HepG2 (cell line): Measurements from ENCODE around the gene PSMB9. TPM values are rescaled to one million over a fixed set of nuclear protein-coding genes. Genes with fewer than 3 reads are reported as not detected.

Experiments used
- AGO1 ChIP-seq: fragments of 200-400 bp; formaldehyde crosslinking; IDR thresholded peaks from 2 replicates; pipeline ENCODE4 v1.6.1; 2017; ENCODE audit warnings: mild to moderate bottlenecking, low read depth, low read length, moderate library complexity; ENCODE audit not compliant: poor library complexity, severe bottlenecking
- CBX2 ChIP-seq, 2 experiments: fragments of 200-600 bp in 1 of 2; sonication (generic); formaldehyde crosslinking in 1 of 2; IDR thresholded peaks; 2 replicates each; pipeline versions ENCODE4 v1.7.0 to v1.8.1; 2018 to 2022; ENCODE audit warnings: low read depth in 2 of 2, low read length in 1 of 2, mild to moderate bottlenecking in 1 of 2, missing genetic modification reagents in 1 of 2
- CEBPB ChIP-seq: IDR thresholded peaks from 2 replicates; pipeline ENCODE4 v1.6.1; 2011; ENCODE audit warnings: low read depth, low read length, improper control_type of control experiment, borderline replicate concordance
- CEBPG ChIP-seq: IDR thresholded peaks from 2 replicates; pipeline ENCODE4 v1.6.1; 2016
- DNMT3B ChIP-seq: conservative IDR thresholded peaks from 2 replicates; pipeline ENCODE4 v1.6.1; 2016; ENCODE audit warnings: missing biosample characterization, control low read depth
- NPAS2 ChIP-seq: sonication (generic); formaldehyde crosslinking; IDR thresholded peaks from 2 replicates; pipeline ENCODE4 v1.8.0; 2022; ENCODE audit warnings: mild to moderate bottlenecking, missing genetic modification reagents, borderline replicate concordance
- NR3C1 ChIP-seq: sonication (generic); formaldehyde crosslinking; IDR thresholded peaks from 2 replicates; pipeline ENCODE4 v1.4.0; 2020; ENCODE audit warnings: missing genetic modification reagents
- PHB2 ChIP-seq: fragments of 450-650 bp; IDR thresholded peaks from 2 replicates; pipeline ENCODE4 v1.6.1; 2018; ENCODE audit not compliant: partially characterized antibody
- REL ChIP-seq: sonication (generic); formaldehyde crosslinking; conservative IDR thresholded peaks from 2 replicates; pipeline ENCODE4 v1.8.0; 2022; ENCODE audit warnings: mild to moderate bottlenecking, missing genetic modification reagents, moderate library complexity
- RFX5 ChIP-seq: IDR thresholded peaks from 2 replicates; pipeline ENCODE4 v1.6.1; 2011; ENCODE audit warnings: low read depth, low read length, improper control_type of control experiment
- TBP ChIP-seq: sonication (generic); formaldehyde crosslinking; IDR thresholded peaks from 2 replicates; pipeline ENCODE4 v1.5.0; 2020; ENCODE audit warnings: missing genetic modification reagents
- ZNF143 ChIP-seq: sonication (generic); formaldehyde crosslinking; IDR thresholded peaks from 2 replicates; pipeline ENCODE4 v1.4.0; 2020; ENCODE audit warnings: missing genetic modification reagents
- polyA plus RNA-seq, 8 experiments: library from polyadenylated mRNA; depleted of rRNA in 3 of 8; stranded (reverse) in 7 of 8; unstranded in 1 of 8; fragments of >200 nt; fragmentation: Illumina TruSeq in 4 of 8; extraction: Trizol in 4 of 8; gene quantifications; 2 replicates each; pipeline versions ENCODE4 v1.2.1 to v1.2.3, GENCODE V29; 2011 to 2016; ENCODE audit warnings: low read depth in 4 of 8, missing spikeins in 1 of 8, mixed read lengths in 1 of 8; ENCODE audit not compliant: insufficient read depth in 1 of 8
- total RNA-seq, 5 experiments: library from RNA; depleted of rRNA; stranded (reverse); fragments of >200 nt; fragmentation: Illumina TruSeq; extraction: Trizol; gene quantifications; 2 replicates each; pipeline ENCODE4 v1.2.3, GENCODE V29; 2016; ENCODE audit warnings: low read depth in 1 of 5
- TF ChIP-seq, protein P1 (sequence below): sonication (generic); formaldehyde crosslinking; IDR thresholded peaks from 2 replicates; pipeline ENCODE4 v1.4.0; 2020; ENCODE audit warnings: missing genetic modification reagents, borderline replicate concordance

The PSMB9 gene
- total and polyA plus RNA-seq, 2 of the 13 experiments (the other 11 are each of a cell fraction or from before 2014, with no cell fraction given): 15.6 to 16.0 TPM

DNA sequence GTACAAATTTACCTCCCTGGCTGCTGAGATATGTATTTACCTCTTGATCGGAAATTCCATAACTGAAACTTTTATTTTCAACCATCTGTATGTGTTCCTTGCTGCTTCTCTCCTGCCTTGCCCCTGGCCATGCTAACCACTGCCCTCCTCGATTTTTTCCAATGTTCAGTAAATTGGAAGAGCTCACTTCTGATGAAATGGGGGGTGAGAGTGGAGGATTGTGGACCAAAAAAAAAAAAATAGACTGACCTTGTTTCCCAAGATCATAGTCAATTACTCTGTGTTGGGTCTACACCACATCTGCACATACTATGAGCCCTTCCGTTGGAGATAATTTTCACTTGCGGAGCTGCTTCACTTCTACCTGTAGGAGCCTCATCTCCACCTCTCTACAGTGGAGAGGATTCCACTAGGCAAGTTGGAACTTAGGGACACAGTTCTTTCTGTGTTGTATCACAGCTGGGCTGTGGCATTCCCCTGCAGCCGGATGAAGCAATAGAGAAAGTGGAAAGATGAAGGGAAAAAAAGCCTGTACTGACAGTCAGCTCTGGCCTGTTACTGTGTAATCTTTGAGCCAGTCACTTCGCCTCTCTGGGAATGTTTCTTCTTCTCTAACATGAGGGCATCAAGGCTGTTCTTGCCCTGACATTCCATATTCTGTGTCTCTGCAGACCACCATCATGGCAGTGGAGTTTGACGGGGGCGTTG is 1.6 kb downstream of the PSMB9 start (continued):
- TF ChIP-seq NPAS2 (CRISPR knock-in tag): no peak
- TF ChIP-seq ZNF143 (CRISPR knock-in tag): no peak
- peak; percentile 71; the same call in 1 of the 2 replicates for TF ChIP-seq CEBPB
- TF ChIP-seq NR3C1 (CRISPR knock-in tag): no peak
- no peak for TF ChIP-seq CBX2 (IDR thresholded peaks at IDR 0.05; ENCODE audit: low read depth, low read length)
- TF ChIP-seq CBX2 (CRISPR knock-in tag; IDR thresholded peaks at IDR 0.05; ENCODE audit: low read depth): no peak
- TF ChIP-seq DNMT3B (CRISPR knock-in tag): no peak
- 0 out of 2 replicates have a peak, but pooled peaks have one; percentile 41 for TF ChIP-seq CEBPG (CRISPR knock-in tag)
- TF ChIP-seq AGO1: no peak
- no peak for TF ChIP-seq PHB2
- no peak for TF ChIP-seq TBP
- TF ChIP-seq REL (CRISPR knock-in tag): no peak
- TF ChIP-seq, protein P1, sequence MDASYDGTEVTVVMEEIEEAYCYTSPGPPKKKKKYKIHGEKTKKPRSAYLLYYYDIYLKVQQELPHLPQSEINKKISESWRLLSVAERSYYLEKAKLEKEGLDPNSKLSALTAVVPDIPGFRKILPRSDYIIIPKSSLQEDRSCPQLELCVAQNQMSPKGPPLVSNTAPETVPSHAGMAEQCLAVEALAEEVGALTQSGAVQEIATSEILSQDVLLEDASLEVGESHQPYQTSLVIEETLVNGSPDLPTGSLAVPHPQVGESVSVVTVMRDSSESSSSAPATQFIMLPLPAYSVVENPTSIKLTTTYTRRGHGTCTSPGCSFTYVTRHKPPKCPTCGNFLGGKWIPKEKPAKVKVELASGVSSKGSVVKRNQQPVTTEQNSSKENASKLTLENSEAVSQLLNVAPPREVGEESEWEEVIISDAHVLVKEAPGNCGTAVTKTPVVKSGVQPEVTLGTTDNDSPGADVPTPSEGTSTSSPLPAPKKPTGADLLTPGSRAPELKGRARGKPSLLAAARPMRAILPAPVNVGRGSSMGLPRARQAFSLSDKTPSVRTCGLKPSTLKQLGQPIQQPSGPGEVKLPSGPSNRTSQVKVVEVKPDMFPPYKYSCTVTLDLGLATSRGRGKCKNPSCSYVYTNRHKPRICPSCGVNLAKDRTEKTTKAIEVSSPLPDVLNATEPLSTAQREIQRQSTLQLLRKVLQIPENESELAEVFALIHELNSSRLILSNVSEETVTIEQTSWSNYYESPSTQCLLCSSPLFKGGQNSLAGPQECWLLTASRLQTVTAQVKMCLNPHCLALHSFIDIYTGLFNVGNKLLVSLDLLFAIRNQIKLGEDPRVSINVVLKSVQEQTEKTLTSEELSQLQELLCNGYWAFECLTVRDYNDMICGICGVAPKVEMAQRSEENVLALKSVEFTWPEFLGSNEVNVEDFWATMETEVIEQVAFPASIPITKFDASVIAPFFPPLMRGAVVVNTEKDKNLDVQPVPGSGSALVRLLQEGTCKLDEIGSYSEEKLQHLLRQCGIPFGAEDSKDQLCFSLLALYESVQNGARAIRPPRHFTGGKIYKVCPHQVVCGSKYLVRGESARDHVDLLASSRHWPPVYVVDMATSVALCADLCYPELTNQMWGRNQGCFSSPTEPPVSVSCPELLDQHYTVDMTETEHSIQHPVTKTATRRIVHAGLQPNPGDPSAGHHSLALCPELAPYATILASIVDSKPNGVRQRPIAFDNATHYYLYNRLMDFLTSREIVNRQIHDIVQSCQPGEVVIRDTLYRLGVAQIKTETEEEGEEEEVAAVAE (CRISPR knock-in tag): no peak
- TF ChIP-seq RFX5: 0 out of 2 replicates have a peak, but pooled peaks have one; percentile 7
